Thyroid gland (tissue), 4 donors: Measurements from ENCODE around the gene KRTAP5-5. TPM values are rescaled to one million over a fixed set of nuclear protein-coding genes. Genes with fewer than 3 reads are reported as not detected.

Experiments used
- DNase-seq, 2 donors: peaks; one replicate each; pipeline ENCODE4 v3.0.0-alpha.2; 2019
- H3K27ac ChIP-seq, 3 donors: fragments of 200-600 bp; sonication (generic); 1 replicate in 2 of 3; 2 replicates in 1 of 3; pipeline ENCODE4 v1.5.1; 2016 to 2019; ENCODE audit warnings: mild to moderate bottlenecking in 1 of 3, moderate library complexity in 1 of 3
- H3K27me3 ChIP-seq: fragments of 200-600 bp; sonication (generic); one replicate; pipeline ENCODE4 v1.5.1; 2019
- H3K36me3 ChIP-seq, 2 donors: fragments of 200-600 bp; sonication (generic); one replicate each; pipeline ENCODE4 v1.5.1; 2016 to 2019
- H3K4me1 ChIP-seq, 2 donors: fragments of 200-600 bp; sonication (generic); one replicate each; pipeline ENCODE4 v1.5.1; 2017 to 2019
- H3K4me3 ChIP-seq, 3 donors: fragments of 200-600 bp; sonication (generic); replicated peaks in 1 of 3; 1 replicate in 2 of 3; 2 replicates in 1 of 3; pipeline ENCODE4 v1.5.1; 2016; ENCODE audit warnings: mild to moderate bottlenecking in 1 of 3
- H3K9me3 ChIP-seq: fragments of 200-600 bp; sonication (generic); one replicate; pipeline ENCODE4 v1.5.1; 2017
- CTCF ChIP-seq, 6 experiments: fragments of 200-600 bp in 3 of 6; fragments of 450-650 bp in 3 of 6; sonication (generic) in 3 of 6; IDR thresholded peaks; one replicate each; pipeline ENCODE4 v1.5.1; 2016 to 2019; ENCODE audit warnings: antibody characterized with exemption in 6 of 6, mild to moderate bottlenecking in 2 of 6, inconsistent platforms in 1 of 6, moderate library complexity in 1 of 6
- POLR2A ChIP-seq, 2 donors: fragments of 450-650 bp; IDR thresholded peaks; one replicate each; pipeline ENCODE4 v1.6.1; 2017; ENCODE audit warnings: antibody characterized with exemption in 2 of 2, mild to moderate bottlenecking in 2 of 2, moderate library complexity in 1 of 2
- WGBS, 2 donors: methylation state at CpG; one replicate each; pipeline ENCODE4 v1.1.5; 2017; 5-methylcytosine and 5-hydroxymethylcytosine counted together
- intact Hi-C: fragments of 100-400 bp; cut with DNase I; formaldehyde crosslinking; loops from one replicate; pipeline ENCODE4 v1.15.1; 2023
- total RNA-seq, 4 donors: library from RNA; depleted of rRNA; stranded (reverse); fragments of >200 nt; gene quantifications; one replicate each; pipeline ENCODE4 v1.2.3, GENCODE V29; 2016

KRTAP5-5 gene
- total RNA-seq, 4 donors from 2014 or later, result not detected

- intact Hi-C loops, result loop anchor here (5.0 kb wide), 1 partner anchor 181 kb away; the partner anchor contains the start of gene SYT8
- no peak overlapping the region for H3K4me3 ChIP-seq
- H3K4me1 ChIP-seq, result no peaks in the 10 kb centered on the region
- no peak overlapping the region for H3K27ac ChIP-seq
- 87 to 93% methylated on average over 7 of the region's 7 CpGs for WGBS, 2 donors
- H3K27me3 ChIP-seq, result no peaks in the 10 kb centered on the region
- H3K36me3 ChIP-seq, result no peaks in the 10 kb centered on the region
- no peaks in the 10 kb centered on the region for H3K9me3 ChIP-seq
- TF ChIP-seq POLR2A (IDR thresholded peaks at IDR 0.05) (no peak), CTCF (IDR thresholded peaks at IDR 0.05) (no peak)
- DNase-seq, result no peak
Observed at GRCh38 chr11:1651411-1651980, 21.9 kb downstream of the KRTAP5-5 start.

GRCh38 chr11:1652026-1652425 is 22.5 kb downstream of the KRTAP5-5 start:
- Histone ChIP-seq H3K9me3 (no peaks in the 10 kb centered on the region), H3K27me3 (no peaks in the 10 kb centered on the region), H3K4me3 (no peak overlapping the region), H3K4me1 (no peaks in the 10 kb centered on the region), H3K27ac (no peak overlapping the region), H3K36me3 (no peaks in the 10 kb centered on the region)
- DNase-seq, result no peak
- WGBS, 2 donors, result 74 to 79% methylated on average over 13 to 19 of the region's 19 CpGs
- intact Hi-C loops, result loop anchor here (5.0 kb wide), 1 partner anchor 180 kb away; the partner anchor contains the start of gene SYT8
- TF ChIP-seq POLR2A (IDR thresholded peaks at IDR 0.05) (no peak), CTCF (IDR thresholded peaks at IDR 0.05) (no peak)

GRCh38 chr11:1652442-1652770 is 22.8 kb downstream of the KRTAP5-5 start:
- H3K9me3 ChIP-seq, result no peaks in the 10 kb centered on the region
- no peak for DNase-seq
- H3K36me3 ChIP-seq, result no peaks in the 10 kb centered on the region
- no peak overlapping the region for H3K4me3 ChIP-seq
- H3K4me1 ChIP-seq, result no peaks in the 10 kb centered on the region
- WGBS, 2 donors, result 49 to 52% methylated on average over 20 of the region's 20 CpGs
- H3K27me3 ChIP-seq, result no peaks in the 10 kb centered on the region
- no peak for TF ChIP-seq CTCF (IDR thresholded peaks at IDR 0.05)
- TF ChIP-seq POLR2A (IDR thresholded peaks at IDR 0.05), result no peak
- H3K27ac ChIP-seq, result no peak overlapping the region
- intact Hi-C loops, result loop anchor here (5.0 kb wide), 1 partner anchor 180 kb away; the partner anchor contains the start of gene SYT8

GRCh38 chr11:1652771-1653540 is 23.4 kb downstream of the KRTAP5-5 start:
- no peaks in the 10 kb centered on the region for H3K36me3 ChIP-seq
- H3K4me3 ChIP-seq, result no peak overlapping the region
- TF ChIP-seq POLR2A (IDR thresholded peaks at IDR 0.05) (no peak), CTCF (IDR thresholded peaks at IDR 0.05) (peak; percentile 75 to 99 (median 92))
- peak; percentile 66 to 76 for DNase-seq
- intact Hi-C loops, result loop anchor here (5.0 kb wide), 1 partner anchor 179 kb away; the partner anchor contains the start of gene SYT8
- 19 to 24% methylated on average over 15 to 20 of the region's 34 CpGs for WGBS, 2 donors
- H3K4me1 ChIP-seq, result no peaks in the 10 kb centered on the region
- H3K9me3 ChIP-seq, result no peaks in the 10 kb centered on the region
- no peaks in the 10 kb centered on the region for H3K27me3 ChIP-seq
- H3K27ac ChIP-seq, result no peak overlapping the region
